ENCODE measurements around the gene BRI3BP.

The BRI3BP gene

GRCh38 chr12:124993626-124994436 is at the start of gene BRI3BP:
TSS of gene BRI3BP (plus strand) at chr12:124993645. CDS start at chr12:124993791, 146 bp downstream.
- peak; percentile 5 for FAIRE-seq

GRCh38 chr12:124946447-124946793 is 47.0 kb upstream of the BRI3BP start:
- FAIRE-seq (no peak), DNase-seq (ENCODE audit: extremely low spot score, insufficient read length, low read depth) (no peak)

More at GRCh38 chr12:124993626-124994436, at the start of gene BRI3BP:
- peak; percentile 49 for DNase-seq (ENCODE audit: extremely low spot score, insufficient read length, low read depth)

- FAIRE-seq (no peak), DNase-seq (ENCODE audit: extremely low spot score, insufficient read length, low read depth) (no peak)
Measured at GRCh38 chr12:124947013-124947412, 46.4 kb upstream of the BRI3BP start.

GRCh38 chr12:124947561-124948398 is 45.7 kb upstream of the BRI3BP start:
- FAIRE-seq (no peak), DNase-seq (ENCODE audit: extremely low spot score, insufficient read length, low read depth) (no peak)

GRCh38 chr12:124949066-124949465 is 44.4 kb upstream of the BRI3BP start:
- no peak for DNase-seq (ENCODE audit: extremely low spot score, insufficient read length, low read depth)
- no peak for FAIRE-seq

- FAIRE-seq, result no peak
- no peak for DNase-seq (ENCODE audit: extremely low spot score, insufficient read length, low read depth)
Measured at GRCh38 chr12:124949779-124950728, 43.4 kb upstream of the BRI3BP start.

- FAIRE-seq (no peak), DNase-seq (ENCODE audit: extremely low spot score, insufficient read length, low read depth) (no peak)
Measured at GRCh38 chr12:124952295-124952694, 41.1 kb upstream of the BRI3BP start.

GRCh38 chr12:124952801-124953200 is 40.6 kb upstream of the BRI3BP start:
- FAIRE-seq (no peak), DNase-seq (ENCODE audit: extremely low spot score, insufficient read length, low read depth) (no peak)

- DNase-seq (ENCODE audit: extremely low spot score, insufficient read length, low read depth) (no peak), FAIRE-seq (no peak)
Measured at GRCh38 chr12:124953689-124954405, 39.6 kb upstream of the BRI3BP start.

GRCh38 chr12:124954771-124955170 is 38.7 kb upstream of the BRI3BP start:
- FAIRE-seq (no peak), DNase-seq (ENCODE audit: extremely low spot score, insufficient read length, low read depth) (no peak)

- DNase-seq (ENCODE audit: extremely low spot score, insufficient read length, low read depth) (no peak), FAIRE-seq (no peak)
Measured at GRCh38 chr12:124956571-124956970, 36.9 kb upstream of the BRI3BP start.

- DNase-seq (ENCODE audit: extremely low spot score, insufficient read length, low read depth) (no peak), FAIRE-seq (no peak)
Measured at GRCh38 chr12:124961055-124961454, 32.4 kb upstream of the BRI3BP start.

GRCh38 chr12:124963211-124963610 is 30.2 kb upstream of the BRI3BP start:
- DNase-seq (ENCODE audit: extremely low spot score, insufficient read length, low read depth) (no peak), FAIRE-seq (no peak)

- FAIRE-seq (no peak), DNase-seq (ENCODE audit: extremely low spot score, insufficient read length, low read depth) (no peak)
Measured at GRCh38 chr12:124964251-124964650, 29.2 kb upstream of the BRI3BP start.

- FAIRE-seq (no peak), DNase-seq (ENCODE audit: extremely low spot score, insufficient read length, low read depth) (no peak)
Measured at GRCh38 chr12:124964836-124965462, 28.5 kb upstream of the BRI3BP start.

GRCh38 chr12:124967016-124967739 is 26.3 kb upstream of the BRI3BP start:
- no peak for FAIRE-seq

GRCh38 chr12:124968656-124969055 is 24.8 kb upstream of the BRI3BP start:
- FAIRE-seq, result no peak
- no peak for DNase-seq (ENCODE audit: extremely low spot score, insufficient read length, low read depth)

More at GRCh38 chr12:124967016-124967739, 26.3 kb upstream of the BRI3BP start:
- DNase-seq (ENCODE audit: extremely low spot score, insufficient read length, low read depth), result no peak

GRCh38 chr12:124970647-124971402 is 22.6 kb upstream of the BRI3BP start:
- FAIRE-seq (no peak), DNase-seq (ENCODE audit: extremely low spot score, insufficient read length, low read depth) (no peak)
